Astrocyte of the spinal cord (primary cell): ENCODE measurements around the gene TTL.
A peak's percentile ranks its signal among the peaks of the same experiment; 100 is the strongest.
"Not testable (repeated sequence)": the region's sequence is repeated elsewhere in the genome, so short reads cannot be mapped to it uniquely, and the experiment has no call there.

Experiments used
- DNase-seq: peaks from one replicate; pipeline ENCODE4 v3.0.0; 2011; ENCODE audit warnings: low read depth, low spot score
- H3K4me3 ChIP-seq: 2 replicates; pipeline ENCODE4 v1.5.1; 2011; ENCODE audit warnings: low read depth, mild to moderate bottlenecking, low read length, moderate library complexity
- CTCF ChIP-seq: IDR thresholded peaks from 2 replicates; pipeline ENCODE4 v1.5.1; 2012; ENCODE audit warnings: low read depth, mild to moderate bottlenecking, low read length, inconsistent platforms
- in situ Hi-C: cut with HindIII; loops from 2 replicates; pipeline ENCODE4 v1.10.0; 2017; ENCODE audit warnings: low sequenced_read_pairs

Gene TTL

GRCh38 chr2:112481528-112482233, at the start of gene TTL:
Gene TTL, plus strand, starts transcription at chr2:112482156. Its CDS starts 189 bp downstream, at chr2:112482345.
- in situ Hi-C loops = no loop called here
- no peak for TF ChIP-seq CTCF
- peak within 1 kb of the TSS; percentile 87 for H3K4me3 ChIP-seq
- peak; percentile 55 for DNase-seq

DNA sequence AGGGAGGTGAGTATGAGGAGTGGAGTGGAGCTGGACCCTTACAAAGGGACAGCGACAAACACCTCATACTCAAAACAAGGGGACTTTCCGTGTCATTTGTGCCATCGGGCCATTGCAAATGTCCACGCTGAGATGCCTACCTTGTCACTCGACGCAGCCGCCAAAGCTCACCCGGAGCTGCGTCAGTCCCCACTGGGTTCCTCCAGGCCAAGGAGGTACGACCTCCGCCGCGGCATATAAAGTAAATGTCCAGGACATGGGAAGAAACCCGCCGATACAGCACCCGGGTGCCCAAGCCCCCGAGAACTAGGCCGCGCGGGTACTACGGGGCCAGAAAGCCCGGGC, 49.6 kb upstream of the TTL start:
- DNase-seq, in situ Hi-C loops, H3K4me3 ChIP-seq: not testable (repeated sequence)

GRCh38 chr2:112432735-112433479, 49.0 kb upstream of the TTL start:
- in situ Hi-C loops = not testable (repeated sequence)
- peak overlapping the region; percentile 35 for H3K4me3 ChIP-seq

GRCh38 chr2:112433480-112433879, 48.5 kb upstream of the TTL start, which contains the start of gene RGPD8:
Gene RGPD8, minus strand, starts transcription at chr2:112433645. Its CDS starts 192 bp downstream, at chr2:112433453.
- in situ Hi-C loops = not testable (repeated sequence)
- peak; percentile 63 for TF ChIP-seq CTCF
- peak within 1 kb of the TSS; percentile 35 for H3K4me3 ChIP-seq
- peak; percentile 87 for DNase-seq

More at GRCh38 chr2:112432735-112433479, 49.0 kb upstream of the TTL start:
- DNase-seq = not testable (repeated sequence)

DNA sequence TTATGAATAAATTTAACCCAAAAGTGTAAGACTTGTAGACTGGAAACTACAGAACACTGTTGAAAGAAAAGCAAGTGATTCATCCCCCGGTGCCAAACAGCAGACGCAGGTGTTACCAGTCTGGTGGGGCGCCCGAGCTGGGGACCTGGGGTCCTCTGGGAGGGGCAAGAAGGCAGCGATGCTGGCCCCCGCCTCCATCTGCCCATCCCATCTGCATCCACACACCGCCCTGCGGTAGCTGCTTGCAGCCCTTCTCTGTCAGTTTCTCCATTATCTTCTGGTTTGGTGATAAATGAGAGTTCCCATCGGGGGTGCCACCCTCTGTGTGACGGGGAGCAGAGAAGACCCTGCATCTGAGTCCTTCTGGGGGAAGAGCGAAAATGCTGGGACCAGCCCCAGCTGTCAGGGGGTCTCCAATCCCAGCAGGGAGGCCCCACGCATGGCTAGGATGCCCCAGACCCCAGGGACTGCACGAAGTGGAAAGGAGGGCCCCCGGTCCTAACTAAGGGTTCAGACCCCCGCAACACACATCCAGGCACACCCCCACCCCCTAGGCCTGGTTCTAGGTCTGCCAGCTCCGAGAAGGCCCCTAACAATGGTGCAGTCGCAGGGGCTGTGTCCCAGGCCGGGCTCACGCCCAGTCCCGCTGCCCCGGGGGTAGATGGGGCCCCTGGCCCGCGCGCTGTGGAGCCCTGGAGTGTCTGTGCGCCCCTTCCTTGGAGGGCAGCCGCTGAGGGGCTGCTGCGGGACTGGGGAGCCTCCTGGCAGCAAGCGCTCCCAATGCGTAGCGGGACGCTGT, 47.8 kb upstream of the TTL start:
- DNase-seq = no peak
- in situ Hi-C loops = no loop called here
- no peak overlapping the region for H3K4me3 ChIP-seq
- TF ChIP-seq CTCF = no peak

DNA sequence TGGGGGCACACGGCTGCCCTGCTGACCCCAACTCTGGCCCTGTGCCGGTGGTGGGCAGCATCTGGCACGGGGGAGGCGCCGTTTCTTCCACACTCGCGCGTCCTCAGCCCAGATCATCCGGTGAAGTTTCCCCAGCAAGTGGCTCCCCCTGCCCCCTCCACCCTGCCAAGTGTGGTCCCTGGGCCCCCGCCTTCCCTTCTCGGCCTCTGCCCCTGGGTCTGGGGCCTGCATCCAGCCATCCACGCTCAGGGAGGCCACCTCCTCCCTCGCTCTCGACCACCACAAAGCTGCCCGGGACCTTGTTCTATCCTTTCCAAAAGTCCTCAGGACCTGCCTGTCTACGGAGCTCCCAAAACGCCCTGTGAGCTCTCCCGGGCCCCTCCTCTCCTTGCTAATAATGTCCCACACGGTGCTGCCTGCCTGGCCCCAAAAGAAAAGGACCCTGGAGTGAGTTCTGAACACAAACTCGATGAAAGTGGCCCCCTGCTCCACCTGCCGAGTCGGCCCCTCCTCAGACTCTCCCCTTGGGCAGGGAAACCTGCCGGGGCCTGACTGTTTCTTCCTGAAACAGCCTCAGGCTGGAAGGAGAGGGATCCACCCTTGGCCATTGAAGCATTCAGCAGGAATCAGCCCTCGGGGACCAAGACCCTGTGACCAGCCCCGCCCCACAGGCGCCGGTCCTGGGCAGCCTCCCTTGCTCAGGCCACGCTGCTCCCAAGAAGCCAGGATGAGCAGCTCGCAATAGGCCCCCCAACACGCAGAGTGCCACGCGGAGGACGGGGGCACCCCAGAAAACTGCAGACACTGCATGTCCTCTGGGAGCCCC, 46.9 kb upstream of the TTL start:
- DNase-seq, in situ Hi-C loops, H3K4me3 ChIP-seq: not testable (repeated sequence)

DNA sequence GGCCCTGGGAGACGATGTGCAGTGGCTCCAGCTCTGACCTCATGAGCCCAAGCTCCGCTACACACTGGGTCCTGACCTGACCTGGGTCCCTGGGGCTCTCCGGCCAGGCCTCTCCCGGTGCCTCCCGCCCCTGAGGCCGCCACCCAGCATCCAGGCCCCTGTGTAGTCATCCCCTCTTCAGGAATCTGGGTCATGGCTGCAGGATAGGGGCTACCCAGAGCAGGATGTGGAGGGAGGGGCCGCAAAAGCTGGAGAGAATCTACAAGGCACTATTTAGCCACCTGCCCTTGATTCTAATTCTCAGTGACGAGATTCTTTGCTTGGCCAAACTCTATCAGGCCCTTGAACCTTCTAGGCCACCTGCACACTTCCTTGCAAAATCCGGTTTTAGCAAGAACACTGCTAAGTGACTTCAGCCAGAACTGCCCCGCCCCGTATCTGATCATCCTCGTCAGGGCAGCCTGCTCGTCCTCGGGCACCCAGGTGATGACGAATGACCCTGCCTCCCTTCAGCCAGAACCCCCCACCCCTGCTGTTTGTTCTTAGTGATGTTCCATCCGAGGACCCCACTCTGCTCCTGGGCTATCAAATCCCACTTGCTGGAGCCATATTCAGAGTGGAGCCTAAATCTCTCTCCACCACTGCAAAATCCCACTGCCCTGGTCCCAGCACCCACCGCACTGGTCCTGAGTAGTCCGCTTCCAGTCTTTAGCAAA, 46.1 kb upstream of the TTL start:
- DNase-seq, in situ Hi-C loops, H3K4me3 ChIP-seq: not testable (repeated sequence)

DNA sequence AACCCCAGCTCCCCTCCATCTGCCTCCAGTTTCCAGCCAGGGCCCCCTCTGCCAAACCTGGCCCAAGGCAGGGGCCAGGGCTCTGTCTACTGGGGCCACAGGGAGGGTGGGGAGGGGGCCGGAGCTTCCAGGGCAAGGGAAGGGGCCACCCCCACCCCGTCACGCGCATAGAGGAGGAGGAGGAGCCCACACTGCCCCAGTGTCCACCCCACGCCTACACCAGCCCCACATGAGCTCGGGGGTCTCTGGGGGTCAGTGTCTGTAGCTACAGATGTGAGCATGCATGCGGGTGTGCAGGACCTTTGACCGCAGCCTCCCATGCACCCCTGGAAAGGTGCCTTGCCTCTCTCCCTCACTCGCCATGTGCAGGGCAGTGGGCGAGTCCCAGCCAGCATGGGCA, 45.0 kb upstream of the TTL start:
- in situ Hi-C loops, DNase-seq, H3K4me3 ChIP-seq: not testable (repeated sequence)

- in situ Hi-C loops, DNase-seq, H3K4me3 ChIP-seq: not testable (repeated sequence)
Measured at GRCh38 chr2:112437405-112437831, 44.5 kb upstream of the TTL start.

DNA sequence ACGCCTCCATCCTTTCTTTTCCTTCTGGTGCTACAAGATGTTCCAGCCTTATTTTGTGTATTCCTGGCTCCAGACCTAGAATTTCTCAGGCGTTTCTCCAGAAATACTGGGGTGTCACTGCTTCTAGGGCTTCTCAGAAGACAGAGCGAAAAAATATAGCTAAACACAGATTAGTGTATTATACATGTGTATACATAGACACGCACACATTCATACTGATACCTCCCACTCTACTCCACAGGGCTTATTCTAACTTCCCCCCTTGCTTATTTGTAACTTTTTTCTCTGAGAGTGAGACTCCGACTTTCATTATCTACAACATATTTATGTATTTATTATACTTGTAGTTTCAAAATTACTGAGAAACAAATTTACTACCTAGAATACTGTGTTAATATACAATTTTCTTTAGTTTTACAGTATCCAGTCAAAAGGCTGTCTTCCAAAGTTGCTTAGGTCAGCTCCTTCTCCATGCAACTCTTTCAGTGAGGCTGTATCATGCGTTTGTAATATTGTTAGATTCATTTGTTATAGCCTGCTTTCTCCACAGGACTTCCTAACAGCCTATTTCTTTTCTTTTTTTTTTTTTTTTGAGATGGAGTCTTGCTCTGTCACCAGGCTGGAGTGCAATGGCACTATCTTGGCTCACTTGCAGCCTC, 43.2 kb upstream of the TTL start:
- DNase-seq, H3K4me3 ChIP-seq, in situ Hi-C loops: not testable (repeated sequence)

DNA sequence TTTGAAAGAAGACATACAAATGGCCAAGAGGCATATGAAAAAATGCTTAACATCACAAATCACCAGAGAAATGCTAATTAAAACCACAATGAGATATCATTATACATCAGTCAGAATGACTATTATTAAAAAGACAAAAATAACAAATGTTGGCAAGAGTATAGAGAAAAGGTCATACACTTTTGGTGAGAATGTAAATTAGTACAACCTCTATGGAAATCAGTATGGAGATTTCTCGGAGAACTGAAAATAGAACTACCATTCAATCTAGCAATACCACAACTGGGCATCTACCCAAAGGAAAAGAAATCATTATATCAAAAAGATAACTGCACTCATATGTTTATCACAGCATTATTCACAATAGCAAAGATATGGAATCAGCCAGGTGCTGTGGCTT, 37.7 kb upstream of the TTL start:
- in situ Hi-C loops, DNase-seq, H3K4me3 ChIP-seq: not testable (repeated sequence)
